ENCODE measurements around the gene TMEM158.

Gene TMEM158

GRCh38 chr3:45226206-45226915 is at the start of gene TMEM158:
Gene TMEM158 (minus strand): TSS chr3:45226287. CDS start chr3:45226027, 260 bp downstream.
- peak; percentile 43 for DNase-seq

- peak; percentile 6 for DNase-seq
Observed at GRCh38 chr3:45275006-45275704, 49.1 kb upstream of the TMEM158 start.

GRCh38 chr3:45273681-45274515 is 47.8 kb upstream of the TMEM158 start:
- DNase-seq = no peak

- DNase-seq = peak; percentile 1
Observed at GRCh38 chr3:45272828-45273470, 46.9 kb upstream of the TMEM158 start.

- peak; percentile 1 for DNase-seq
Observed at GRCh38 chr3:45272032-45272810, 46.1 kb upstream of the TMEM158 start.

GRCh38 chr3:45269952-45270351 is 43.9 kb upstream of the TMEM158 start:
- DNase-seq = no peak

GRCh38 chr3:45267097-45267496 is 41.0 kb upstream of the TMEM158 start:
- no peak for DNase-seq

GRCh38 chr3:45261333-45262110 is 35.4 kb upstream of the TMEM158 start:
- no peak for DNase-seq

- no peak for DNase-seq
Observed at GRCh38 chr3:45259133-45259532, 33.0 kb upstream of the TMEM158 start.

GRCh38 chr3:45258317-45258716 is 32.2 kb upstream of the TMEM158 start:
- no peak for DNase-seq

GRCh38 chr3:45253316-45253715 is 27.2 kb upstream of the TMEM158 start:
- no peak for DNase-seq

GRCh38 chr3:45252826-45253225 is 26.7 kb upstream of the TMEM158 start:
- DNase-seq = no peak

GRCh38 chr3:45249391-45249790 is 23.3 kb upstream of the TMEM158 start:
- DNase-seq = no peak

GRCh38 chr3:45246241-45246640 is 20.2 kb upstream of the TMEM158 start:
- no peak for DNase-seq

GRCh38 chr3:45244356-45244755 is 18.3 kb upstream of the TMEM158 start:
- no peak for DNase-seq

- no peak for DNase-seq
Observed at GRCh38 chr3:45241206-45241605, 15.1 kb upstream of the TMEM158 start.

- DNase-seq = no peak
Observed at GRCh38 chr3:45240292-45240691, 14.2 kb upstream of the TMEM158 start.

- no peak for DNase-seq
Observed at GRCh38 chr3:45239254-45239653, 13.2 kb upstream of the TMEM158 start.

- DNase-seq = no peak
Observed at GRCh38 chr3:45236964-45237363, 10.9 kb upstream of the TMEM158 start.

GRCh38 chr3:45235409-45235808 is 9.3 kb upstream of the TMEM158 start:
- DNase-seq = no peak

- DNase-seq = no peak
Observed at GRCh38 chr3:45234250-45234649, 8.2 kb upstream of the TMEM158 start.
